H1 (cell line): ENCODE data around the gene NAV2. TPM values are rescaled to one million over a fixed set of nuclear protein-coding genes. Genes with fewer than 3 reads are reported as not detected.

ENCODE experiments used
- CTCF ChIA-PET: fragments of 300-600 bp; sonication (Branson Sonifier 250); formaldehyde crosslinking; loops from one replicate; lab custom pipeline; 2021; ENCODE audit not compliant: partially characterized antibody; lab: Charles Lee
- POLR2A ChIA-PET: fragments of 300-600 bp; sonication (Branson Sonifier 250); formaldehyde crosslinking; loops from one replicate; lab custom pipeline; 2021; ENCODE audit warnings: inconsistent platforms; ENCODE audit not compliant: partially characterized antibody; lab: Charles Lee
- DNase-seq, 2 experiments: peaks; one replicate each; pipeline versions ENCODE4 v3.0.0 to v3.0.0-alpha.2; 2010 to 2022; ENCODE audit warnings: low spot score in 2 of 2, low read depth in 1 of 2, mixed read lengths in 1 of 2
- FAIRE-seq: peaks from 2 replicates; lab custom pipeline; 2011; peaks lifted over from hg19 to GRCh38; lab: Jason Lieb, UNC
- H2AFZ ChIP-seq: 2 replicates; pipeline ENCODE4 v1.8.1; 2012; ENCODE audit warnings: low read length, inconsistent platforms
- H2AK5ac ChIP-seq: 2 replicates; pipeline ENCODE4 v1.6.1; 2013; ENCODE audit warnings: low read depth, low read length
- H2BK120ac ChIP-seq: replicated peaks from 2 replicates; pipeline ENCODE3; 2013; ENCODE audit warnings: low read depth, low read length, inconsistent platforms
- H2BK12ac ChIP-seq: 2 replicates; pipeline ENCODE4 v1.6.1; 2013; ENCODE audit warnings: low read depth, low read length
- H2BK15ac ChIP-seq: 2 replicates; pipeline ENCODE4 v1.6.1; 2013; ENCODE audit warnings: low read length
- H2BK20ac ChIP-seq: 2 replicates; pipeline ENCODE4 v1.6.1; 2013; ENCODE audit warnings: low read length
- H2BK5ac ChIP-seq: 2 replicates; pipeline ENCODE4 v1.6.1; 2013; ENCODE audit warnings: low read depth, low read length
- H3K14ac ChIP-seq: 2 replicates; pipeline ENCODE4 v1.6.1; 2013; ENCODE audit warnings: inconsistent platforms; ENCODE audit not compliant: insufficient read length
- H3K18ac ChIP-seq: 2 replicates; pipeline ENCODE4 v1.6.1; 2013; ENCODE audit warnings: low read length; ENCODE audit errors: extremely low read depth
- H3K23ac ChIP-seq: 2 replicates; pipeline ENCODE4 v1.6.1; 2013; ENCODE audit warnings: inconsistent platforms; ENCODE audit not compliant: insufficient read length
- H3K23me2 ChIP-seq: 2 replicates; pipeline ENCODE4 v1.6.1; 2013; ENCODE audit warnings: low read depth, low read length
- H3K27ac ChIP-seq: 2 replicates; pipeline ENCODE4 v1.6.1; 2011; ENCODE audit warnings: low read depth, low read length, inconsistent platforms
- H3K27me3 ChIP-seq, 4 experiments: replicated peaks in 1 of 4; 1 replicate in 1 of 4; 2 replicates in 3 of 4; pipeline versions ENCODE4 v1.6.1 to v1.8.1; 2011 to 2013; ENCODE audit warnings: low read length in 3 of 4, mild to moderate bottlenecking in 3 of 4, inconsistent platforms in 2 of 4, mixed read lengths in 2 of 4, moderate library complexity in 1 of 4; ENCODE audit not compliant: control insufficient read depth in 3 of 4, insufficient read depth in 3 of 4; ENCODE audit errors: extremely low read depth in 1 of 4
- H3K36me3 ChIP-seq, 4 experiments: 2 replicates each; pipeline versions ENCODE4 v1.6.1 to v1.8.1; 2011 to 2013; ENCODE audit warnings: mild to moderate bottlenecking in 4 of 4, low read length in 3 of 4, moderate library complexity in 2 of 4, control low read depth in 1 of 4, inconsistent platforms in 1 of 4; ENCODE audit not compliant: insufficient read depth in 4 of 4, control insufficient read depth in 2 of 4
- H3K4ac ChIP-seq: replicated peaks from 2 replicates; pipeline ENCODE3; 2013; ENCODE audit warnings: low read length, low read depth, mixed read lengths, inconsistent platforms; ENCODE audit not compliant: insufficient read length
- H3K4me1 ChIP-seq, 4 experiments: replicated peaks in 1 of 4; 1 replicate in 1 of 4; 2 replicates in 3 of 4; pipeline versions ENCODE4 v1.6.1 to v1.8.1; 2011 to 2013; ENCODE audit warnings: low read length in 3 of 4, inconsistent platforms in 2 of 4, mixed read lengths in 1 of 4; ENCODE audit not compliant: insufficient read depth in 4 of 4, control insufficient read depth in 3 of 4
- H3K4me2 ChIP-seq, 2 experiments: 2 replicates each; pipeline versions ENCODE4 v1.6.1 to v1.8.1; 2011 to 2013; ENCODE audit warnings: low read depth in 2 of 2, low read length in 2 of 2, control low read depth in 1 of 2, inconsistent platforms in 1 of 2, mild to moderate bottlenecking in 1 of 2; ENCODE audit not compliant: insufficient read depth in 1 of 2
- H3K4me3 ChIP-seq, 4 experiments: fragments of 200-600, 300-600 bp in 1 of 4; sonication (generic), shearing (Covaris generic), sonication (Bioruptor Twin) in 1 of 4; 2 replicates each; pipeline versions ENCODE4 v1.5.1 to v1.8.1; 2011 to 2016; ENCODE audit warnings: low read length in 4 of 4, low read depth in 3 of 4, control low read depth in 2 of 4, inconsistent platforms in 2 of 4, mild to moderate bottlenecking in 2 of 4, mixed read lengths in 1 of 4, moderate library complexity in 1 of 4; ENCODE audit not compliant: insufficient read depth in 2 of 4; ENCODE audit errors: extremely low read depth in 1 of 4
- H3K56ac ChIP-seq: replicated peaks from 2 replicates; pipeline ENCODE3; 2013; ENCODE audit warnings: low read depth, mild to moderate bottlenecking, mixed read lengths, low read length, inconsistent platforms; ENCODE audit not compliant: insufficient read length
- H3K79me1 ChIP-seq: 2 replicates; pipeline ENCODE4 v1.6.1; 2013; ENCODE audit warnings: low read depth, low read length, control low read depth
- H3K79me2 ChIP-seq, 2 experiments: 2 replicates each; pipeline versions ENCODE4 v1.6.1 to v1.8.1; 2012 to 2013; ENCODE audit warnings: low read length in 2 of 2, mild to moderate bottlenecking in 2 of 2, inconsistent platforms in 1 of 2; ENCODE audit not compliant: insufficient read depth in 2 of 2, control insufficient read depth in 1 of 2
- H3K9ac ChIP-seq, 4 experiments: replicated peaks in 1 of 4; 1 replicate in 1 of 4; 2 replicates in 3 of 4; pipeline versions ENCODE4 v1.6.1 to v1.8.1; 2011 to 2013; ENCODE audit warnings: low read depth in 3 of 4, low read length in 3 of 4, control low read depth in 2 of 4, mild to moderate bottlenecking in 2 of 4, moderate library complexity in 2 of 4, inconsistent platforms in 1 of 4; ENCODE audit errors: extremely low read depth in 1 of 4
- H3K9me3 ChIP-seq, 2 experiments: 2 replicates each; pipeline versions ENCODE4 v1.6.1 to v1.8.1; 2012 to 2013; ENCODE audit warnings: mild to moderate bottlenecking in 2 of 2, moderate library complexity in 2 of 2, control low read depth in 1 of 2, inconsistent platforms in 1 of 2, low read depth in 1 of 2, low read length in 1 of 2, mixed read lengths in 1 of 2; ENCODE audit not compliant: insufficient read depth in 2 of 2
- H4K20me1 ChIP-seq, 2 experiments: replicated peaks in 1 of 2; 2 replicates each; pipeline versions ENCODE3 to v1.8.1; 2011 to 2013; ENCODE audit warnings: inconsistent platforms in 2 of 2, low read length in 2 of 2, mild to moderate bottlenecking in 1 of 2; ENCODE audit not compliant: insufficient read depth in 2 of 2, control insufficient read depth in 1 of 2
- H4K5ac ChIP-seq: 2 replicates; pipeline ENCODE4 v1.6.1; 2013; ENCODE audit warnings: low read length, low read depth, mixed read lengths, inconsistent platforms; ENCODE audit not compliant: insufficient read length
- H4K8ac ChIP-seq: 2 replicates; pipeline ENCODE4 v1.8.0; 2013; ENCODE audit warnings: mild to moderate bottlenecking, moderate library complexity, low read length, inconsistent platforms; ENCODE audit not compliant: insufficient read depth; ENCODE audit errors: extremely low read depth
- H4K91ac ChIP-seq: replicated peaks from 2 replicates; pipeline ENCODE3; 2013; ENCODE audit warnings: low read length, mixed read lengths, inconsistent platforms; ENCODE audit not compliant: insufficient read length
- CBX5 ChIP-seq: fragments of 300-800, 300-1000 bp; sonication (generic); IDR thresholded peaks from 2 replicates; pipeline ENCODE4 v1.7.1; 2016; ENCODE audit warnings: antibody characterized with exemption, low read length, low read depth
- EGR1 ChIP-seq: IDR thresholded peaks from 2 replicates; pipeline ENCODE4 v1.6.1; 2011; ENCODE audit warnings: low read depth, low read length, borderline replicate concordance
- EP300 ChIP-seq, 2 experiments: IDR thresholded peaks; 1 replicate in 1 of 2; 2 replicates in 1 of 2; pipeline ENCODE4 v1.6.1; 2011 to 2012; ENCODE audit warnings: low read depth in 2 of 2, low read length in 2 of 2, mild to moderate bottlenecking in 2 of 2, borderline replicate concordance in 1 of 2, inconsistent platforms in 1 of 2, moderate library complexity in 1 of 2
- NANOG ChIP-seq: IDR thresholded peaks from 2 replicates; pipeline ENCODE4 v1.6.1; 2011; ENCODE audit warnings: low read length, low read depth, mild to moderate bottlenecking, inconsistent platforms; ENCODE audit not compliant: insufficient read depth, poor library complexity, severe bottlenecking
- POU5F1 ChIP-seq: IDR thresholded peaks from 2 replicates; pipeline ENCODE4 v1.6.1; 2011; ENCODE audit warnings: low read depth, mild to moderate bottlenecking, low read length, moderate library complexity
- RAD21 ChIP-seq, 2 experiments: IDR thresholded peaks in 1 of 2; conservative IDR thresholded peaks in 1 of 2; 2 replicates each; pipeline ENCODE4 v1.6.1; 2011; ENCODE audit warnings: low read depth in 2 of 2, low read length in 2 of 2, improper control_type of control experiment in 1 of 2, inconsistent platforms in 1 of 2, mild to moderate bottlenecking in 1 of 2, moderate library complexity in 1 of 2
- RNF2 ChIP-seq: fragments of 200-900, 300-1000 bp; sonication (generic); IDR thresholded peaks from 2 replicates; pipeline ENCODE4 v1.7.1; 2016; ENCODE audit warnings: borderline replicate concordance, low read depth, mild to moderate bottlenecking, antibody characterized with exemption, low read length; ENCODE audit not compliant: poor library complexity, severe bottlenecking; ENCODE audit errors: missing control alignments
- SIX5 ChIP-seq: IDR thresholded peaks from 2 replicates; pipeline ENCODE4 v1.6.1; 2011; ENCODE audit warnings: mild to moderate bottlenecking, low read depth, low read length
- SP1 ChIP-seq: IDR thresholded peaks from 2 replicates; pipeline ENCODE4 v1.6.1; 2011; ENCODE audit warnings: low read depth, low read length
- TCF12 ChIP-seq: IDR thresholded peaks from 2 replicates; pipeline ENCODE4 v1.6.1; 2011; ENCODE audit warnings: low read depth, mild to moderate bottlenecking, low read length
- WGBS, 2 experiments: shearing (Covaris generic) in 1 of 2; methylation state at CpG; one replicate each; pipeline versions ENCODE4 v1.1.6 to v1.1.7; 2013 to 2015; ENCODE audit warnings: low lambda C conversion rate in 2 of 2, mixed read lengths in 2 of 2, inconsistent platforms in 1 of 2, low coverage in 1 of 2, missing lambda C conversion rate in 1 of 2; ENCODE audit not compliant: insufficient replicate concordance in 2 of 2, insufficient coverage in 1 of 2, insufficient read length in 1 of 2; ENCODE audit errors: extremely low coverage in 1 of 2, missing lambda C conversion rate in 1 of 2; 5-methylcytosine and 5-hydroxymethylcytosine counted together
- polyA plus RNA-seq, 7 experiments: library from polyadenylated mRNA; depleted of rRNA in 3 of 7; stranded (reverse) in 5 of 7; unstranded in 2 of 7; fragments of >200 nt in 5 of 7; fragments of 200-250 nt in 2 of 7; gene quantifications; 1 replicate in 5 of 7; 2 replicates in 1 of 7; 4 replicates in 1 of 7; pipeline versions ENCODE4 v1.2.1 to v1.2.3, GENCODE V29; 2011 to 2013; ENCODE audit warnings: missing spikeins in 2 of 7, mixed read lengths in 2 of 7
- total RNA-seq: library from RNA; stranded (reverse); fragmentation: NEBNext Ultra II Directional; extraction: Animal tissue kit (Norgen Biotek cat#: 25700); gene quantifications from 2 replicates; pipeline ENCODE4 v1.2.1, GENCODE V29; 2021
- TF ChIP-seq, protein P1 (sequence below): IDR thresholded peaks from 2 replicates; pipeline ENCODE4 v1.6.1; 2011; ENCODE audit warnings: low read length, improper control_type of control experiment
- TF ChIP-seq, protein P2 (sequence below): IDR thresholded peaks from 2 replicates; pipeline ENCODE4 v1.6.1; 2012; ENCODE audit warnings: inconsistent platforms

Gene NAV2
- total and polyA plus RNA-seq, 2 of the 8 experiments (the other 6 are each of a cell fraction or from before 2014, with no cell fraction given): 35.6 to 73.6 TPM

- WGBS, 2 experiments: 91% methylated on average over 1 of the region's 1 CpG; no CpG with 5 or more reads in 1 of the 2 experiments
- TF ChIP-seq TCF12 (no peak), EP300 (IDR thresholded peaks at IDR 0.05; ENCODE audit: borderline replicate concordance in 1 of 2, low read depth in 2 of 2, low read length in 2 of 2) (no peak), NANOG (no peak), CBX5 (no peak), RNF2 (no peak), SP1 (no peak), SIX5 (no peak), RAD21 (IDR thresholded peaks at IDR 0.05 in 1 of 2, conservative IDR thresholded peaks at IDR 0.05 in 1 of 2; ENCODE audit: low read depth in 2 of 2, low read length in 2 of 2) (no peak), EGR1 (no peak), POU5F1 (no peak)
- TF ChIP-seq, protein P1, sequence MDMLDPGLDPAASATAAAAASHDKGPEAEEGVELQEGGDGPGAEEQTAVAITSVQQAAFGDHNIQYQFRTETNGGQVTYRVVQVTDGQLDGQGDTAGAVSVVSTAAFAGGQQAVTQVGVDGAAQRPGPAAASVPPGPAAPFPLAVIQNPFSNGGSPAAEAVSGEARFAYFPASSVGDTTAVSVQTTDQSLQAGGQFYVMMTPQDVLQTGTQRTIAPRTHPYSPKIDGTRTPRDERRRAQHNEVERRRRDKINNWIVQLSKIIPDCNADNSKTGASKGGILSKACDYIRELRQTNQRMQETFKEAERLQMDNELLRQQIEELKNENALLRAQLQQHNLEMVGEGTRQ: no peak
- TF ChIP-seq, protein P2, sequence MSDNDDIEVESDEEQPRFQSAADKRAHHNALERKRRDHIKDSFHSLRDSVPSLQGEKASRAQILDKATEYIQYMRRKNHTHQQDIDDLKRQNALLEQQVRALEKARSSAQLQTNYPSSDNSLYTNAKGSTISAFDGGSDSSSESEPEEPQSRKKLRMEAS: no peak
These were observed 164.1 kb downstream of the NAV2 start for GRCh38 chr11:19876750-19877149.

More at GRCh38 chr11:19876750-19877149, 164.1 kb downstream of the NAV2 start:
- no peak overlapping the region for H2BK15ac ChIP-seq
- peaks cover 0 to 2% of the 10 kb centered on the region in 2 experiments for H4K20me1 ChIP-seq
- no peak overlapping the region for H4K5ac ChIP-seq
- H2BK20ac ChIP-seq: no peak overlapping the region
- H3K27me3 ChIP-seq: no peaks in the 10 kb centered on the region
- ChIA-PET POLR2A (no interaction called here), CTCF (interaction anchor here (0.6 to 1.8 kb wide), 6 partner anchors 13 to 1248 kb away, joined by 3 to 12 read pairs (median 4); no protein-coding TSS in a partner anchor)
- no peak overlapping the region for H3K14ac ChIP-seq
- H3K79me1 ChIP-seq: no peaks in the 10 kb centered on the region
- no peaks in the 10 kb centered on the region for H3K23me2 ChIP-seq
- H3K4ac ChIP-seq: no peak overlapping the region
- no peak overlapping the region for H2BK5ac ChIP-seq
- H3K9me3 ChIP-seq: no peaks in the 10 kb centered on the region
- no peak overlapping the region for H3K56ac ChIP-seq
- peaks cover 0 to 4% of the 10 kb centered on the region in 2 experiments; a peak in 1 of 4 replicates for H3K79me2 ChIP-seq
- no peak overlapping the region for H3K4me3 ChIP-seq
- no peak overlapping the region for H3K18ac ChIP-seq
- H2BK12ac ChIP-seq: no peak overlapping the region
- H2BK120ac ChIP-seq: no peak overlapping the region
- H4K91ac ChIP-seq: no peak overlapping the region
- DNase-seq (no peak), FAIRE-seq (no peak)
- peaks cover 6 to 26% (median 15%) of the 10 kb centered on the region in 4 experiments for H3K4me1 ChIP-seq
- H3K4me2 ChIP-seq: no peak overlapping the region
- no peak overlapping the region for H3K23ac ChIP-seq
- peaks cover 4 to 23% (median 13%) of the 10 kb centered on the region in 4 experiments; a peak in 6 of 8 replicates for H3K36me3 ChIP-seq
- no peak overlapping the region for H4K8ac ChIP-seq
- no peak overlapping the region for H3K9ac ChIP-seq
- no peak overlapping the region for H2AFZ ChIP-seq
- H3K27ac ChIP-seq: no peak overlapping the region
- H2AK5ac ChIP-seq: no peak overlapping the region
